Adrenal gland (tissue), 5 donors: ENCODE measurements around the gene GHRHR.

ENCODE experiments used
- POLR2A ChIP-seq, 2 donors: fragments of 450-650 bp; IDR thresholded peaks; one replicate each; pipeline ENCODE4 v1.6.1; 2017; ENCODE audit warnings: antibody characterized with exemption in 2 of 2, mild to moderate bottlenecking in 2 of 2, moderate library complexity in 1 of 2
- TF ChIP-seq, protein P1 (sequence below), 6 experiments: fragments of 450-650 bp in 4 of 6; fragments of 200-600 bp in 2 of 6; sonication (generic) in 1 of 6; IDR thresholded peaks; 1 replicate in 5 of 6; 2 replicates in 1 of 6; pipeline versions ENCODE4 v1.5.1 to v1.8.0; 2016 to 2021; ENCODE audit warnings: antibody characterized with exemption in 6 of 6, mild to moderate bottlenecking in 2 of 6, moderate library complexity in 1 of 6
- donor health status: DM: no; HTN: no; CAD: no.

GRCh38 chr7:30977222-30977621, 13.5 kb downstream of the GHRHR start:
- TF ChIP-seq, protein P1, sequence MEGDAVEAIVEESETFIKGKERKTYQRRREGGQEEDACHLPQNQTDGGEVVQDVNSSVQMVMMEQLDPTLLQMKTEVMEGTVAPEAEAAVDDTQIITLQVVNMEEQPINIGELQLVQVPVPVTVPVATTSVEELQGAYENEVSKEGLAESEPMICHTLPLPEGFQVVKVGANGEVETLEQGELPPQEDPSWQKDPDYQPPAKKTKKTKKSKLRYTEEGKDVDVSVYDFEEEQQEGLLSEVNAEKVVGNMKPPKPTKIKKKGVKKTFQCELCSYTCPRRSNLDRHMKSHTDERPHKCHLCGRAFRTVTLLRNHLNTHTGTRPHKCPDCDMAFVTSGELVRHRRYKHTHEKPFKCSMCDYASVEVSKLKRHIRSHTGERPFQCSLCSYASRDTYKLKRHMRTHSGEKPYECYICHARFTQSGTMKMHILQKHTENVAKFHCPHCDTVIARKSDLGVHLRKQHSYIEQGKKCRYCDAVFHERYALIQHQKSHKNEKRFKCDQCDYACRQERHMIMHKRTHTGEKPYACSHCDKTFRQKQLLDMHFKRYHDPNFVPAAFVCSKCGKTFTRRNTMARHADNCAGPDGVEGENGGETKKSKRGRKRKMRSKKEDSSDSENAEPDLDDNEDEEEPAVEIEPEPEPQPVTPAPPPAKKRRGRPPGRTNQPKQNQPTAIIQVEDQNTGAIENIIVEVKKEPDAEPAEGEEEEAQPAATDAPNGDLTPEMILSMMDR (IDR thresholded peaks at IDR 0.05): no peak
- no peak for TF ChIP-seq POLR2A (IDR thresholded peaks at IDR 0.05)
